Parathyroid adenoma (tissue), 2 donors: Measurements from ENCODE around the gene TLE1.

ENCODE experiments used
- H2AFZ ChIP-seq: fragments of 300-600 bp; sonication (generic); one replicate; pipeline ENCODE4 v1.7.0; 2017; ENCODE audit warnings: antibody characterized with exemption, mild to moderate bottlenecking
- H3K27ac ChIP-seq: fragments of 300-600 bp; sonication (generic); one replicate; pipeline ENCODE4 v1.7.0; 2017
- H3K27me3 ChIP-seq: fragments of 300-600 bp; sonication (generic); one replicate; pipeline ENCODE4 v1.7.0; 2017; ENCODE audit warnings: low read length; ENCODE audit not compliant: control insufficient read depth, insufficient read depth
- H3K36me3 ChIP-seq: fragments of 300-600 bp; sonication (generic); one replicate; pipeline ENCODE4 v1.7.0; 2017; ENCODE audit warnings: low read length; ENCODE audit not compliant: control insufficient read depth, insufficient read depth
- H3K4me1 ChIP-seq: fragments of 300-600 bp; sonication (generic); one replicate; pipeline ENCODE4 v1.7.0; 2017; ENCODE audit warnings: control low read depth
- H3K4me2 ChIP-seq: fragments of 300-600 bp; sonication (generic); one replicate; pipeline ENCODE4 v1.7.0; 2017; ENCODE audit warnings: low read length
- H3K4me3 ChIP-seq: fragments of 300-600 bp; sonication (generic); one replicate; pipeline ENCODE4 v1.7.0; 2017; ENCODE audit warnings: low read depth, low read length
- H3K79me2 ChIP-seq: fragments of 300-600 bp; sonication (generic); one replicate; pipeline ENCODE4 v1.7.0; 2017; ENCODE audit warnings: control low read depth
- H3K9ac ChIP-seq: fragments of 300-600 bp; sonication (generic); one replicate; pipeline ENCODE4 v1.7.0; 2017; ENCODE audit warnings: mild to moderate bottlenecking
- H3K9me3 ChIP-seq: fragments of 300-600 bp; sonication (generic); one replicate; pipeline ENCODE4 v1.7.0; 2017; ENCODE audit warnings: low read length; ENCODE audit not compliant: control insufficient read depth
- TF ChIP-seq, protein P1 (sequence below): fragments of 300-600 bp; sonication (generic); IDR thresholded peaks from one replicate; pipeline ENCODE4 v1.7.0; 2017; ENCODE audit warnings: antibody characterized with exemption, mild to moderate bottlenecking
- donor health status: primary hyperparathyroidism.

TLE1 gene

DNA sequence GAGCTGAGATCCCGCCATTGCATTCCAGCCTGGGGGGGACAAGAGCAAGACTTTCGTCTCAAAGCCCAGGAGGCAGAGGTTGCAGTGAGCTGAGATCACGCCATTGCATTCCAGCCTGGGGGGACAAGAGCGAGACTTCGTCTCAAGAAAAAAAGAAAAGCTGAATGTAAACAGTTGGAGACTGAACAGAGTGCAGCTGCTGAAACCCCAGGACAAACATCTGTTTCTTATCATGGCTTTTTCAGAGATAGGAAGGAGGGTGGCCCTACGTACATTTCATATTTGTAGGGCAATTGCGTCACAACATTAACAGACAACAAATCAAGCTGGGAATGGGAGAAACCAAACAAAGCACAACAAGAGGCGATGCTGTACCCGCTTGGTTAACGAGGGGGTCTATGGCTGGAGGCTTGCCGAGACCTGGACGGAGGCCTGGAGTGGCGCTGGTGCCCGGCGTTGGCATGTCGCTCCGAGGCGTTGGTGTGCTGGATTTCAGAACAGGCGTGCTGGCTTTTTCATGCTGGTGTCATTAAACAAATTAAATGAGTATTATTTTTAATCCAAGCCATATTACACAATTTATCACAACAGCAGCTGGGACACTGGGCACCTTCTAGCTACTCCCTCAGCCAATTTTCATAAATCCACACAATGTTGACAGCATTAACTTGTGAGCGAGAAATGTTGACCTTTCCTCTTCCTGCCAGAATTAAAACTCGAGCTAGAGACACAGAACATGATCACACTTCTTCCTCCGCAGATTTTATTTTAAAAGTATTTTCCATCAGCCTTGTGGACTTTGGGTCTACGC lies 76.1 kb downstream of the TLE1 start:
- no peaks in the 10 kb centered on the region for H3K9me3 ChIP-seq
- no peak overlapping the region for H3K9ac ChIP-seq
- H3K4me2 ChIP-seq = no peak overlapping the region
- no peaks in the 10 kb centered on the region for H3K36me3 ChIP-seq
- H3K4me1 ChIP-seq = no peaks in the 10 kb centered on the region
- peak overlapping the region; percentile 59 for H3K27ac ChIP-seq
- H3K27me3 ChIP-seq = no peaks in the 10 kb centered on the region
- H3K79me2 ChIP-seq = no peaks in the 10 kb centered on the region
- no peak overlapping the region for H2AFZ ChIP-seq
- no peak overlapping the region for H3K4me3 ChIP-seq
- TF ChIP-seq, protein P1, sequence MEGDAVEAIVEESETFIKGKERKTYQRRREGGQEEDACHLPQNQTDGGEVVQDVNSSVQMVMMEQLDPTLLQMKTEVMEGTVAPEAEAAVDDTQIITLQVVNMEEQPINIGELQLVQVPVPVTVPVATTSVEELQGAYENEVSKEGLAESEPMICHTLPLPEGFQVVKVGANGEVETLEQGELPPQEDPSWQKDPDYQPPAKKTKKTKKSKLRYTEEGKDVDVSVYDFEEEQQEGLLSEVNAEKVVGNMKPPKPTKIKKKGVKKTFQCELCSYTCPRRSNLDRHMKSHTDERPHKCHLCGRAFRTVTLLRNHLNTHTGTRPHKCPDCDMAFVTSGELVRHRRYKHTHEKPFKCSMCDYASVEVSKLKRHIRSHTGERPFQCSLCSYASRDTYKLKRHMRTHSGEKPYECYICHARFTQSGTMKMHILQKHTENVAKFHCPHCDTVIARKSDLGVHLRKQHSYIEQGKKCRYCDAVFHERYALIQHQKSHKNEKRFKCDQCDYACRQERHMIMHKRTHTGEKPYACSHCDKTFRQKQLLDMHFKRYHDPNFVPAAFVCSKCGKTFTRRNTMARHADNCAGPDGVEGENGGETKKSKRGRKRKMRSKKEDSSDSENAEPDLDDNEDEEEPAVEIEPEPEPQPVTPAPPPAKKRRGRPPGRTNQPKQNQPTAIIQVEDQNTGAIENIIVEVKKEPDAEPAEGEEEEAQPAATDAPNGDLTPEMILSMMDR = no peak

- no peak overlapping the region for H2AFZ ChIP-seq
- H3K27ac ChIP-seq = no peak overlapping the region
- no peaks in the 10 kb centered on the region for H3K79me2 ChIP-seq
- no peaks in the 10 kb centered on the region for H3K27me3 ChIP-seq
- no peak overlapping the region for H3K4me3 ChIP-seq
- H3K9me3 ChIP-seq = no peaks in the 10 kb centered on the region
- H3K9ac ChIP-seq = no peak overlapping the region
- H3K4me2 ChIP-seq = no peak overlapping the region
- H3K36me3 ChIP-seq = no peaks in the 10 kb centered on the region
- TF ChIP-seq, protein P1 = no peak
- H3K4me1 ChIP-seq = no peaks in the 10 kb centered on the region
Observed at GRCh38 chr9:81611664-81612063, 77.7 kb downstream of the TLE1 start.

- Histone ChIP-seq H3K9ac (no peak overlapping the region), H3K27me3 (no peaks in the 10 kb centered on the region), H3K79me2 (no peaks in the 10 kb centered on the region), H3K36me3 (no peaks in the 10 kb centered on the region), H3K4me2 (no peak overlapping the region), H3K27ac (no peak overlapping the region), H3K4me3 (no peak overlapping the region), H3K9me3 (no peaks in the 10 kb centered on the region), H2AFZ (no peak overlapping the region), H3K4me1 (no peaks in the 10 kb centered on the region)
- TF ChIP-seq, protein P1 = no peak
Observed at GRCh38 chr9:81610740-81611107, 78.6 kb downstream of the TLE1 start.

- H2AFZ ChIP-seq = no peak overlapping the region
- H3K27me3 ChIP-seq = no peaks in the 10 kb centered on the region
- H3K4me2 ChIP-seq = no peak overlapping the region
- TF ChIP-seq, protein P1 = no peak
- no peak overlapping the region for H3K4me3 ChIP-seq
- no peaks in the 10 kb centered on the region for H3K4me1 ChIP-seq
- no peak overlapping the region for H3K27ac ChIP-seq
- no peaks in the 10 kb centered on the region for H3K36me3 ChIP-seq
- H3K9ac ChIP-seq = no peak overlapping the region
- H3K9me3 ChIP-seq = no peaks in the 10 kb centered on the region
- no peaks in the 10 kb centered on the region for H3K79me2 ChIP-seq
Observed at GRCh38 chr9:81609782-81610739, 79.3 kb downstream of the TLE1 start.
